Left forelimb (tissue), 1 donor: ENCODE data around the gene ABHD14A.

Source experiments
- DNase-seq: peaks from one replicate; pipeline ENCODE4 v3.0.0-alpha.2; 2018; ENCODE audit warnings: low spot score

ABHD14A gene

GRCh38 chr3:51957520-51958205 is 17.2 kb upstream of the ABHD14A start:
- no peak for DNase-seq

- no peak for DNase-seq
Observed at GRCh38 chr3:51958603-51959521, 16.0 kb upstream of the ABHD14A start.

GRCh38 chr3:51959651-51960050 is 15.2 kb upstream of the ABHD14A start:
- DNase-seq, result no peak

- no peak for DNase-seq
Observed at GRCh38 chr3:51960386-51960785, 14.5 kb upstream of the ABHD14A start.

- DNase-seq, result no peak
Observed at GRCh38 chr3:51961011-51961410, 13.9 kb upstream of the ABHD14A start.

GRCh38 chr3:51961602-51962569 is 13.0 kb upstream of the ABHD14A start:
- no peak for DNase-seq

- DNase-seq, result no peak
Observed at GRCh38 chr3:51962854-51963530, 11.9 kb upstream of the ABHD14A start.

- DNase-seq, result no peak
Observed at GRCh38 chr3:51963951-51964451, 10.9 kb upstream of the ABHD14A start.

- DNase-seq, result no peak
Observed at GRCh38 chr3:51964521-51964920, 10.3 kb upstream of the ABHD14A start.

GRCh38 chr3:51966016-51966415 is 8.8 kb upstream of the ABHD14A start:
- DNase-seq, result no peak

GRCh38 chr3:51966486-51966885 is 8.4 kb upstream of the ABHD14A start:
- DNase-seq, result no peak

- no peak for DNase-seq
Observed at GRCh38 chr3:51966922-51967383, 7.9 kb upstream of the ABHD14A start.

GRCh38 chr3:51967384-51968169 is 7.3 kb upstream of the ABHD14A start, which contains the start of gene PCBP4:
Gene PCBP4, minus strand, starts transcription at chr3:51967454. Its CDS starts 6,214 bp downstream, at chr3:51961240.
- DNase-seq, result peak; percentile 87

- DNase-seq, result no peak
Observed at GRCh38 chr3:51968170-51968775, 6.6 kb upstream of the ABHD14A start.

GRCh38 chr3:51968883-51969678 is 5.8 kb upstream of the ABHD14A start:
- no peak for DNase-seq

- DNase-seq, result no peak
Observed at GRCh38 chr3:51969841-51970240, 5.0 kb upstream of the ABHD14A start.

GRCh38 chr3:51970606-51971300 is 4.1 kb upstream of the ABHD14A start:
- no peak for DNase-seq

GRCh38 chr3:51971350-51971749 is 3.5 kb upstream of the ABHD14A start:
- DNase-seq, result no peak
